Ovary (tissue), 3 donors: ENCODE data around the gene SUSD5.

Experiments
- CTCF ChIP-seq, 3 donors: fragments of 450-650 bp in 2 of 3; fragments of 200-600 bp in 1 of 3; IDR thresholded peaks; one replicate each; pipeline versions ENCODE4 v1.5.1 to v1.8.0; 2016 to 2022; ENCODE audit warnings: antibody characterized with exemption in 3 of 3, mild to moderate bottlenecking in 1 of 3
- EP300 ChIP-seq: sonication (generic); formaldehyde crosslinking; IDR thresholded peaks from one replicate; pipeline ENCODE4 v1.6.1; 2017; ENCODE audit warnings: antibody characterized with exemption
- POLR2A ChIP-seq: fragments of 450-650 bp; IDR thresholded peaks from one replicate; pipeline ENCODE4 v1.6.1; 2017; ENCODE audit warnings: antibody characterized with exemption, mild to moderate bottlenecking, moderate library complexity
- donor health status: DM: no; HTN: no; CAD: no.

- no peak for TF ChIP-seq CTCF (IDR thresholded peaks at IDR 0.05)
- no peak for TF ChIP-seq POLR2A
- TF ChIP-seq EP300: no peak
Measured at GRCh38 chr3:33114622-33115023, 104.0 kb downstream of the SUSD5 start.
